ENCODE data around the gene KRT1. TPM values are rescaled to one million over a fixed set of nuclear protein-coding genes. Genes with fewer than 3 reads are reported as not detected.

KRT1 gene
- total RNA-seq, 3 donors from 2014 or later (not counting 1 experiment from before 2014, with no cell fraction given) = 0.27 to 1.8 TPM; not detected in 1

- Histone ChIP-seq H3K4me3 (ENCODE audit: low read length) (no peak overlapping the region), H3K4me1 (ENCODE audit: control insufficient read depth, insufficient read depth, low read length) (peaks cover 34% of the 10 kb centered on the region), H3K9me3 (ENCODE audit: control insufficient read depth, insufficient read depth, low read length) (no peaks in the 10 kb centered on the region), H3K36me3 (ENCODE audit: control insufficient read depth, insufficient read depth, low read length) (no peaks in the 10 kb centered on the region), H3K27me3 (ENCODE audit: control insufficient read depth, insufficient read depth, low read length) (no peaks in the 10 kb centered on the region), H3K27ac (ENCODE audit: low read length) (no peak overlapping the region)
- intact Hi-C loops (cut with micrococcal nuclease) = loop anchor here (5.0 kb wide), 1 partner anchor 44 kb away; no protein-coding TSS in a partner anchor
- TF ChIP-seq CTCF (IDR thresholded peaks at IDR 0.05) = no peak
- ATAC-seq (no peak), DNase-seq (no peak)
- Mint-ChIP-seq H3K4me1 (peaks cover 88 to 89% of the 10 kb centered on the region in 2 donors), H3K27me3 (ENCODE audit: low read depth in 2 of 2) (no peaks in the 10 kb centered on the region), H3K4me3 (peak overlapping the region; percentile 94), H3K27ac (peak overlapping the region; percentile 84 to 85), H3K9me3 (no peaks in the 10 kb centered on the region), H3K36me3 (no peaks in the 10 kb centered on the region)
- WGBS (ENCODE audit: insufficient coverage) = 54% methylated on average over 4 of the region's 4 CpGs
Observed at GRCh38 chr12:52631264-52631663, 48.9 kb downstream of the KRT1 start.

- ATAC-seq (peak in 2 of 3 donors; percentile 49 to 65), DNase-seq (peak in 1 of 2 donors; percentile 38)
- Histone ChIP-seq H3K27me3 (ENCODE audit: control insufficient read depth, insufficient read depth, low read length) (no peaks in the 10 kb centered on the region), H3K9me3 (ENCODE audit: control insufficient read depth, insufficient read depth, low read length) (no peaks in the 10 kb centered on the region), H3K4me1 (ENCODE audit: control insufficient read depth, insufficient read depth, low read length) (peaks cover 29% of the 10 kb centered on the region), H3K4me3 (ENCODE audit: low read length) (no peak overlapping the region), H3K27ac (ENCODE audit: low read length) (peak overlapping the region; percentile 24), H3K36me3 (ENCODE audit: control insufficient read depth, insufficient read depth, low read length) (no peaks in the 10 kb centered on the region)
- Mint-ChIP-seq H3K4me1 (peaks cover 88% of the 10 kb centered on the region in 2 donors), H3K4me3 (peak overlapping the region; percentile 94), H3K27ac (peak overlapping the region; percentile 84 to 85), H3K9me3 (no peaks in the 10 kb centered on the region), H3K36me3 (no peaks in the 10 kb centered on the region), H3K27me3 (ENCODE audit: low read depth in 2 of 2) (no peaks in the 10 kb centered on the region)
- no peak for TF ChIP-seq CTCF (IDR thresholded peaks at IDR 0.05)
- intact Hi-C loops (cut with micrococcal nuclease) = loop anchor here (5.0 kb wide), 1 partner anchor 43 kb away; no protein-coding TSS in a partner anchor
- 0% methylated on average over 1 of the region's 4 CpGs for WGBS (ENCODE audit: insufficient coverage)
Observed at GRCh38 chr12:52630599-52631200, 49.5 kb downstream of the KRT1 start.

GRCh38 chr12:52630008-52630500, 50.2 kb downstream of the KRT1 start:
- H3K36me3 ChIP-seq (ENCODE audit: control insufficient read depth, insufficient read depth, low read length) = no peaks in the 10 kb centered on the region
- no peak for DNase-seq

More at GRCh38 chr12:52630008-52630500, 50.2 kb downstream of the KRT1 start:
- intact Hi-C loops (cut with micrococcal nuclease) = loop anchor here (5.0 kb wide), 1 partner anchor 43 kb away; no protein-coding TSS in a partner anchor
- Histone ChIP-seq H3K27ac (ENCODE audit: low read length) (no peak overlapping the region), H3K4me3 (ENCODE audit: low read length) (peak overlapping the region; percentile 2), H3K4me1 (ENCODE audit: control insufficient read depth, insufficient read depth, low read length) (peaks cover 29% of the 10 kb centered on the region), H3K9me3 (ENCODE audit: control insufficient read depth, insufficient read depth, low read length) (no peaks in the 10 kb centered on the region), H3K27me3 (ENCODE audit: control insufficient read depth, insufficient read depth, low read length) (no peaks in the 10 kb centered on the region)
- H3K27me3 Mint-ChIP-seq (ENCODE audit: low read depth in 2 of 2) = no peaks in the 10 kb centered on the region
- WGBS (ENCODE audit: insufficient coverage) = 78% methylated on average over 7 of the region's 7 CpGs
- H3K4me1 Mint-ChIP-seq = peaks cover 84 to 93% of the 10 kb centered on the region in 2 donors
- no peak for TF ChIP-seq CTCF (IDR thresholded peaks at IDR 0.05)
- peak overlapping the region; percentile 84 to 85 for H3K27ac Mint-ChIP-seq
- peak in 1 of 3 donors; percentile 12 for ATAC-seq
- no peaks in the 10 kb centered on the region for H3K36me3 Mint-ChIP-seq
- peak overlapping the region; percentile 94 for H3K4me3 Mint-ChIP-seq
- no peaks in the 10 kb centered on the region for H3K9me3 Mint-ChIP-seq
